NB4 (cell line): Measurements from ENCODE around the gene ORMDL2.

Experiments used
- CTCF ChIP-seq: IDR thresholded peaks from one replicate; pipeline ENCODE4 v1.5.1; 2012; ENCODE audit warnings: low read depth, low read length
- MYC ChIP-seq: IDR thresholded peaks from 2 replicates; pipeline ENCODE4 v1.6.1; 2011; ENCODE audit warnings: low read depth, low read length
- POLR2A ChIP-seq: IDR thresholded peaks from 2 replicates; pipeline ENCODE4 v1.6.1; 2011; ENCODE audit warnings: mild to moderate bottlenecking; ENCODE audit not compliant: insufficient read length; ENCODE audit errors: extremely low read depth

- no peak for TF ChIP-seq CTCF
- TF ChIP-seq MYC = no peak
- no peak for TF ChIP-seq POLR2A
Observed at GRCh38 chr12:55789171-55789570, 28.7 kb upstream of the ORMDL2 start.
